Erythroblast (primary cell): Measurements from ENCODE around the gene PDZRN3.

Experiments used
- GATA1 ChIP-seq: IDR thresholded peaks from 2 replicates; pipeline ENCODE4 v1.6.1; 2011; ENCODE audit warnings: low read depth, mild to moderate bottlenecking, control low read depth, low read length, moderate library complexity
- POLR2A ChIP-seq: IDR thresholded peaks from 2 replicates; pipeline ENCODE4 v1.6.1; 2011; ENCODE audit warnings: mild to moderate bottlenecking, low read length

DNA sequence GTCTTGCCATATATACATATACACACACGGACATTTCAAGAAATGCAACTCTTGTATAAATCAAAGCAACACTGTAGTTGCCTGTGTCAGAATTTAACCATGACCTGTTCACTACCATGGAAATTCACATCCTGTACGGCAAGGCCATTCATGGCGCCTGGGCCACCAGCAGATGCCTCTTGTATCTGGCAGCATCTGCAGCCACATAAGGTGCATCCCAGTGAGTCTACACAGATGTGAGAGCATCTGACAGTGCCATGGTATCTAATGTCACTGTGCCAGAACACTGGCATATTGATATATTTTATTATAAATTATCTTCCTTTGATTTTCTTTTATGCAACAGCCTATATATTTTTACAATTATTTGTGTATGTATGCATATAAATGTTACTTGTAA lies 25.1 kb downstream of the PDZRN3 start:
- TF ChIP-seq POLR2A (no peak), GATA1 (no peak)
